Liver (tissue), 3 donors: ENCODE data around the gene LRRC15.

Experiments
- FOXA1 ChIP-seq: IDR thresholded peaks from 2 replicates; pipeline ENCODE4 v1.6.1; 2016; ENCODE audit warnings: antibody characterized with exemption
- JUND ChIP-seq, 2 donors: IDR thresholded peaks; 2 replicates each; pipeline ENCODE4 v1.6.1; 2016; ENCODE audit warnings: antibody characterized with exemption in 2 of 2
- REST ChIP-seq: IDR thresholded peaks from 2 replicates; pipeline ENCODE4 v1.6.1; 2016; ENCODE audit warnings: antibody characterized with exemption, mild to moderate bottlenecking
- TF ChIP-seq, protein P1 (sequence below): IDR thresholded peaks from 2 replicates; pipeline ENCODE4 v1.6.1; 2016; ENCODE audit warnings: antibody characterized with exemption
- TF ChIP-seq, protein P2 (sequence below): fragments of 150-350 bp; IDR thresholded peaks from 2 replicates; pipeline ENCODE4 v1.5.1; 2017; ENCODE audit warnings: improper control_type of control experiment, low read depth, low read length; ENCODE audit not compliant: missing input control
- TF ChIP-seq, protein P3 (sequence below): IDR thresholded peaks from 2 replicates; pipeline ENCODE4 v1.6.1; 2016; ENCODE audit warnings: antibody characterized with exemption
- donor health status: healthy.
- donor health status: healthy.

GRCh38 chr3:194328942-194329582, 40.5 kb downstream of the LRRC15 start:
- TF ChIP-seq REST (no peak), JUND (IDR thresholded peaks at IDR 0.05) (no peak), FOXA1 (no peak)
- TF ChIP-seq, protein P1, sequence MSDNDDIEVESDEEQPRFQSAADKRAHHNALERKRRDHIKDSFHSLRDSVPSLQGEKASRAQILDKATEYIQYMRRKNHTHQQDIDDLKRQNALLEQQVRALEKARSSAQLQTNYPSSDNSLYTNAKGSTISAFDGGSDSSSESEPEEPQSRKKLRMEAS, result no peak
- TF ChIP-seq, protein P2, sequence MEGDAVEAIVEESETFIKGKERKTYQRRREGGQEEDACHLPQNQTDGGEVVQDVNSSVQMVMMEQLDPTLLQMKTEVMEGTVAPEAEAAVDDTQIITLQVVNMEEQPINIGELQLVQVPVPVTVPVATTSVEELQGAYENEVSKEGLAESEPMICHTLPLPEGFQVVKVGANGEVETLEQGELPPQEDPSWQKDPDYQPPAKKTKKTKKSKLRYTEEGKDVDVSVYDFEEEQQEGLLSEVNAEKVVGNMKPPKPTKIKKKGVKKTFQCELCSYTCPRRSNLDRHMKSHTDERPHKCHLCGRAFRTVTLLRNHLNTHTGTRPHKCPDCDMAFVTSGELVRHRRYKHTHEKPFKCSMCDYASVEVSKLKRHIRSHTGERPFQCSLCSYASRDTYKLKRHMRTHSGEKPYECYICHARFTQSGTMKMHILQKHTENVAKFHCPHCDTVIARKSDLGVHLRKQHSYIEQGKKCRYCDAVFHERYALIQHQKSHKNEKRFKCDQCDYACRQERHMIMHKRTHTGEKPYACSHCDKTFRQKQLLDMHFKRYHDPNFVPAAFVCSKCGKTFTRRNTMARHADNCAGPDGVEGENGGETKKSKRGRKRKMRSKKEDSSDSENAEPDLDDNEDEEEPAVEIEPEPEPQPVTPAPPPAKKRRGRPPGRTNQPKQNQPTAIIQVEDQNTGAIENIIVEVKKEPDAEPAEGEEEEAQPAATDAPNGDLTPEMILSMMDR, result no peak
- TF ChIP-seq, protein P3, sequence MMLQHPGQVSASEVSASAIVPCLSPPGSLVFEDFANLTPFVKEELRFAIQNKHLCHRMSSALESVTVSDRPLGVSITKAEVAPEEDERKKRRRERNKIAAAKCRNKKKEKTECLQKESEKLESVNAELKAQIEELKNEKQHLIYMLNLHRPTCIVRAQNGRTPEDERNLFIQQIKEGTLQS, result no peak
